ENCODE results near the gene THSD1.
"Not testable (repeated sequence)": the region's sequence is repeated elsewhere in the genome, so short reads cannot be mapped to it uniquely, and the experiment has no call there.

GRCh38 chr13:52407436-52407835 lies 1.5 kb upstream of the THSD1 start:
- not testable (repeated sequence) for TF ChIP-seq POLR2A, POLR2AphosphoS5 (IDR thresholded peaks at IDR 0.05; ENCODE audit: low read depth, low read length)

All from GM12891 (cell line).